ENCODE data around the gene ALDH3B1.

The ALDH3B1 gene

GRCh38 chr11:68032997-68033707 lies 23.0 kb downstream of the ALDH3B1 start:
- DNase-seq = no peak

GRCh38 chr11:68033708-68034045 lies 23.6 kb downstream of the ALDH3B1 start:
- DNase-seq = no peak

- DNase-seq = no peak
Observed at GRCh38 chr11:68035266-68035876, 25.2 kb downstream of the ALDH3B1 start.

GRCh38 chr11:68036141-68036716 lies 26.1 kb downstream of the ALDH3B1 start:
- DNase-seq = no peak

- no peak for DNase-seq
Observed at GRCh38 chr11:68036717-68037239, 26.7 kb downstream of the ALDH3B1 start.

- DNase-seq = no peak
Observed at GRCh38 chr11:68037411-68038225, 27.5 kb downstream of the ALDH3B1 start.

- DNase-seq = no peak
Observed at GRCh38 chr11:68038226-68038717, 28.1 kb downstream of the ALDH3B1 start.

- no peak for DNase-seq
Observed at GRCh38 chr11:68038718-68039525, 28.8 kb downstream of the ALDH3B1 start, which contains the start of gene TCIRG1. Gene TCIRG1, plus strand, starts transcription at chr11:68039025. Its CDS starts 2,247 bp downstream, at chr11:68041272.

GRCh38 chr11:68039526-68040086 lies 29.5 kb downstream of the ALDH3B1 start:
- DNase-seq = no peak

- DNase-seq = no peak
Observed at GRCh38 chr11:68040101-68040956, 30.2 kb downstream of the ALDH3B1 start.

GRCh38 chr11:68040957-68041591 lies 30.9 kb downstream of the ALDH3B1 start:
- no peak for DNase-seq

- DNase-seq = no peak
Observed at GRCh38 chr11:68041617-68042218, 31.6 kb downstream of the ALDH3B1 start.

- DNase-seq = no peak
Observed at GRCh38 chr11:68042219-68043028, 32.3 kb downstream of the ALDH3B1 start.

- DNase-seq = no peak
Observed at GRCh38 chr11:68043029-68043348, 32.9 kb downstream of the ALDH3B1 start.

- DNase-seq = peak; percentile 79
Observed at GRCh38 chr11:68043349-68044144, 33.4 kb downstream of the ALDH3B1 start.

- peak; percentile 50 for DNase-seq
Observed at GRCh38 chr11:68044145-68044813, 34.2 kb downstream of the ALDH3B1 start.

- no peak for DNase-seq
Observed at GRCh38 chr11:68044898-68045351, 34.8 kb downstream of the ALDH3B1 start.

Measured in NCI-H2171 treated with DMSO at 0.1 percent for 48 hours (cell line).